ENCODE measurements around the gene ASAP3.

DNA sequence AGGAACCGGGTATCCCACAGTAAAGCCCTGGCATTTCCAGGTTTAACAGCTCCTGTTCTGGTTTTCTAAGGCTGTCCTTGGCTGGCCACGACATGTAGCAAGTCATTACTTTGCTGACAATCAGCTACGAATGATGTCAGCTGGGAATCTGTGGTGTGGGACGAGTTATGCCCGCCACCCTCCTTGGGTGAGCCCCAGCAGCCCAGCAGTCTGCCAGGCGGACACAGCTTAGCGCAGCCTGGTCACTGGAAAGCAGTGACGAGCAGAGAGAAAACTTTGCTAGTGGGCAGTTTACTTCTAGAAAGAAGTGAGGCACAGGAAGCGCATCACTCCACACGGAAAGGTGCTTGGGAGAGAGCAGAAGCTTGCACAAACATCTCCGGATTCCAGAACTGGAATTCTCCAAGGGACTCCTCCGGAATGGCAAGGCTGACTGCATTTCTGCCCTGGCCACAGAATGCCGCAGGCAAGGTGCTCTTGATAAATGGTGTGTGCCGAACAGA is 98.8 kb downstream of the ASAP3 start:
- no peak for TF ChIP-seq EZH2 (IDR thresholded peaks at IDR 0.05; ENCODE audit: low read depth, unreplicated experiment)
- TF ChIP-seq, protein P1, sequence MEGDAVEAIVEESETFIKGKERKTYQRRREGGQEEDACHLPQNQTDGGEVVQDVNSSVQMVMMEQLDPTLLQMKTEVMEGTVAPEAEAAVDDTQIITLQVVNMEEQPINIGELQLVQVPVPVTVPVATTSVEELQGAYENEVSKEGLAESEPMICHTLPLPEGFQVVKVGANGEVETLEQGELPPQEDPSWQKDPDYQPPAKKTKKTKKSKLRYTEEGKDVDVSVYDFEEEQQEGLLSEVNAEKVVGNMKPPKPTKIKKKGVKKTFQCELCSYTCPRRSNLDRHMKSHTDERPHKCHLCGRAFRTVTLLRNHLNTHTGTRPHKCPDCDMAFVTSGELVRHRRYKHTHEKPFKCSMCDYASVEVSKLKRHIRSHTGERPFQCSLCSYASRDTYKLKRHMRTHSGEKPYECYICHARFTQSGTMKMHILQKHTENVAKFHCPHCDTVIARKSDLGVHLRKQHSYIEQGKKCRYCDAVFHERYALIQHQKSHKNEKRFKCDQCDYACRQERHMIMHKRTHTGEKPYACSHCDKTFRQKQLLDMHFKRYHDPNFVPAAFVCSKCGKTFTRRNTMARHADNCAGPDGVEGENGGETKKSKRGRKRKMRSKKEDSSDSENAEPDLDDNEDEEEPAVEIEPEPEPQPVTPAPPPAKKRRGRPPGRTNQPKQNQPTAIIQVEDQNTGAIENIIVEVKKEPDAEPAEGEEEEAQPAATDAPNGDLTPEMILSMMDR (conservative IDR thresholded peaks at IDR 0.05; ENCODE audit: low read depth in 2 of 2) = no peak
- no peak for TF ChIP-seq EZH2phosphoT487 (IDR thresholded peaks at IDR 0.05; ENCODE audit: unreplicated experiment)
